Heart left ventricle (tissue), 16 donors: ENCODE measurements around the gene LAG3. TPM values are rescaled to one million over a fixed set of nuclear protein-coding genes. Genes with fewer than 3 reads are reported as not detected.

Source experiments
- ATAC-seq, 4 donors: fragments of 200-7000 bp; cut with Tn5 transposase; one replicate each; pipeline ENCODE4 v1.9.1; 2020 to 2022; ENCODE audit warnings: moderate library complexity in 4 of 4, mild to moderate bottlenecking in 3 of 4, moderate number of reproducible peaks in 1 of 4
- DNase-seq, 5 donors: peaks; one replicate each; pipeline ENCODE4 v3.0.0-alpha.2; 2020
- H3K27ac ChIP-seq, 12 donors: fragments of 200-600 bp; sonication (generic) in 4 of 12; one replicate each; pipeline versions ENCODE4 v1.5.0 to v1.8.0; 2016 to 2022; ENCODE audit warnings: mild to moderate bottlenecking in 2 of 12
- H3K27me3 ChIP-seq, 9 donors: fragments of 200-600 bp; sonication (generic) in 2 of 9; one replicate each; pipeline versions ENCODE4 v1.5.1 to v1.8.0; 2016 to 2022; ENCODE audit warnings: mild to moderate bottlenecking in 3 of 9
- H3K36me3 ChIP-seq, 9 donors: fragments of 200-600 bp; sonication (generic) in 2 of 9; one replicate each; pipeline versions ENCODE4 v1.5.0 to v1.8.0; 2018 to 2022; ENCODE audit warnings: mild to moderate bottlenecking in 2 of 9
- H3K4me1 ChIP-seq, 12 donors: fragments of 200-600 bp; sonication (generic) in 4 of 12; one replicate each; pipeline versions ENCODE4 v1.5.0 to v1.8.0; 2016 to 2022; ENCODE audit warnings: mild to moderate bottlenecking in 3 of 12
- H3K4me3 ChIP-seq, 12 donors: fragments of 200-600 bp; sonication (generic) in 4 of 12; one replicate each; pipeline versions ENCODE4 v1.5.0 to v1.8.0; 2017 to 2022; ENCODE audit warnings: mild to moderate bottlenecking in 9 of 12, moderate library complexity in 4 of 12
- H3K9me3 ChIP-seq, 12 donors: fragments of 200-600 bp; sonication (generic) in 4 of 12; one replicate each; pipeline versions ENCODE4 v1.5.0 to v1.8.0; 2016 to 2022; ENCODE audit warnings: mild to moderate bottlenecking in 1 of 12
- CTCF ChIP-seq, 12 donors: fragments of 200-600 bp; sonication (generic) in 4 of 12; IDR thresholded peaks; one replicate each; pipeline versions ENCODE4 v1.5.0 to v1.8.0; 2018 to 2022; ENCODE audit warnings: antibody characterized with exemption in 12 of 12, mild to moderate bottlenecking in 5 of 12
- POLR2A ChIP-seq, 2 donors: fragments of 450-650 bp; IDR thresholded peaks; one replicate each; pipeline ENCODE4 v1.6.1; 2017; ENCODE audit warnings: antibody characterized with exemption in 2 of 2, mild to moderate bottlenecking in 2 of 2, moderate library complexity in 2 of 2
- WGBS, 4 donors: extraction: QIAGEN DNeasy Blood & Tissue Kit in 2 of 4; methylation state at CpG; one replicate each; pipeline versions ENCODE4 v1.1.5 to v1.1.7; 2013 to 2018; 5-methylcytosine and 5-hydroxymethylcytosine counted together
- intact Hi-C, 10 donors: fragments of 100-400 bp; cut with DNase I; formaldehyde crosslinking; loops; one replicate each; pipeline versions ENCODE4 v1.11.1 to v1.14.2; 2022
- polyA plus RNA-seq, 2 donors: library from polyadenylated mRNA; stranded (reverse); fragments of 200-250 nt; gene quantifications; one replicate each; pipeline ENCODE4 v1.2.3, GENCODE V29; 2013
- total RNA-seq, 9 donors: library from RNA; depleted of rRNA in 2 of 9; stranded (reverse); fragments of >200 nt in 2 of 9; fragmentation: NEBNext Ultra II Directional in 3 of 9; extraction: Animal tissue kit (Norgen Biotek cat#: 25700) in 3 of 9; gene quantifications; one replicate each; pipeline versions ENCODE4 v1.1.0 to v1.2.4, GENCODE V29; 2016 to 2023
- donor health status: ischemic (EF 13 %, LVEDD 7.1; RV severe dilation, severe dysfunction).
- donor health status: healthy with polysubstance abuse.
- donor health status: DM: no; HTN: yes; CAD: no.
- donor health status: DM: no; HTN: no; CAD: no.
- donor health status: ischemic (EF 25% LVEDD 6.9; RV normal size, moderate dysfunction).
- donor health status: ischemic (EF 25% LVEDD 5.7; RV mildly dilated, moderate dysfunction).
- donor health status: healthy.
- donor health status: DM: yes; HTN: yes; CAD: no.
- donor health status: ischemic (EF 35%, LVEDD 5.7; RV mildly dilated, moderate dysfunction).
- donor health status: nonischemic (EF 11% LVEDD 7.7; RV severe dilation, severe dysfunction).
- donor health status: DM: yes; HTN: yes; CAD: no.
- donor health status: PGD.
- donor health status: ischemic (EF 29% LVEDD 5.4; RV normal size, mild dysfunction).
- donor health status: nonischemic (EF 23%, LVEDD 6.1; RV moderate dilation, normal function).

LAG3 gene
- total and polyA plus RNA-seq, 11 donors: 0.03 to 1.5 (median 0.34) TPM; not detected in 4

DNA sequence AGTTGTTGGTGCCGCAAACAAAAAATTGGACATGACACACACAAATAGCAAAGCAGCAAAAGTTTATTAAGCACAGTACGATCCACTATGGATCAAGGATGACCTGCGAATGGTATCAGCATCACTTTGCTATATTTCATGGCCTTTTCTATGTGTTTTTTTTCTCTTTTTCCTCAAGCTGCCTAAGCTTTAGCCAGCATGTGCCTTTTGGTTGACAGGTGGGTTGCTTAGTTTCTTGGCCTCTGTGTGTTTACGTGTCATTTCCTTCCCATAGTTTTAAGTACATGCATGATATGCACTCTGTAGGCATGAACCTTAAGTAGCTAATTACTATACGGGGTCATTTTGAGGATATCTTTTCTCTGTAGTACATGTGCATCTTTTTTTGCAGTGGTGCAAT is 26.8 kb downstream of the LAG3 start:
- TF ChIP-seq POLR2A (IDR thresholded peaks at IDR 0.05): no peak
- no peak for TF ChIP-seq CTCF (IDR thresholded peaks at IDR 0.05)
- WGBS, 4 donors: 85 to 93% (median 89%) methylated on average over 5 of the region's 5 CpGs
- no peaks in the 10 kb centered on the region for H3K9me3 ChIP-seq
- no peaks in the 10 kb centered on the region for H3K4me1 ChIP-seq
- H3K27ac ChIP-seq: no peak overlapping the region
- ATAC-seq: no peak
- peaks cover 0 to under 1% (median 0%) of the 10 kb centered on the region in 9 donors for H3K27me3 ChIP-seq
- no peak overlapping the region for H3K4me3 ChIP-seq
- DNase-seq: no peak
- intact Hi-C loops: no loop called here
- H3K36me3 ChIP-seq: peaks cover 0 to 50% (median 0%) of the 10 kb centered on the region in 9 donors

GRCh38 chr12:6807170-6807569 is 34.9 kb downstream of the LAG3 start:
- peaks cover 0 to 21% (median 0%) of the 10 kb centered on the region in 9 donors for H3K36me3 ChIP-seq
- H3K9me3 ChIP-seq: no peaks in the 10 kb centered on the region
- ATAC-seq (no peak), DNase-seq (no peak)
- 71 to 88% (median 85%) methylated on average over 1 of the region's 1 CpG for WGBS, 4 donors
- intact Hi-C loops: no loop called here
- H3K4me1 ChIP-seq: peaks cover 0 to 5% (median 0%) of the 10 kb centered on the region in 12 donors
- H3K27me3 ChIP-seq: no peaks in the 10 kb centered on the region
- H3K4me3 ChIP-seq: no peak overlapping the region
- no peak overlapping the region for H3K27ac ChIP-seq
- no peak for TF ChIP-seq POLR2A (IDR thresholded peaks at IDR 0.05)
- no peak for TF ChIP-seq CTCF (IDR thresholded peaks at IDR 0.05)

- Histone ChIP-seq H3K27me3 (no peaks in the 10 kb centered on the region), H3K4me1 (peaks cover 0 to 13% (median 0%) of the 10 kb centered on the region in 12 donors), H3K27ac (no peak overlapping the region), H3K36me3 (peaks cover 0 to 11% (median 0%) of the 10 kb centered on the region in 9 donors), H3K9me3 (no peaks in the 10 kb centered on the region), H3K4me3 (no peak overlapping the region)
- WGBS, 4 donors: 77 to 81% (median 79%) methylated on average over 10 of the region's 10 CpGs
- DNase-seq: peak in 1 of 5 donors; percentile 12
- intact Hi-C loops: no loop called here
- TF ChIP-seq CTCF (IDR thresholded peaks at IDR 0.05): no peak
- TF ChIP-seq POLR2A (IDR thresholded peaks at IDR 0.05): no peak
- no peak for ATAC-seq
Measured at GRCh38 chr12:6809056-6809455, 36.7 kb downstream of the LAG3 start.

DNA sequence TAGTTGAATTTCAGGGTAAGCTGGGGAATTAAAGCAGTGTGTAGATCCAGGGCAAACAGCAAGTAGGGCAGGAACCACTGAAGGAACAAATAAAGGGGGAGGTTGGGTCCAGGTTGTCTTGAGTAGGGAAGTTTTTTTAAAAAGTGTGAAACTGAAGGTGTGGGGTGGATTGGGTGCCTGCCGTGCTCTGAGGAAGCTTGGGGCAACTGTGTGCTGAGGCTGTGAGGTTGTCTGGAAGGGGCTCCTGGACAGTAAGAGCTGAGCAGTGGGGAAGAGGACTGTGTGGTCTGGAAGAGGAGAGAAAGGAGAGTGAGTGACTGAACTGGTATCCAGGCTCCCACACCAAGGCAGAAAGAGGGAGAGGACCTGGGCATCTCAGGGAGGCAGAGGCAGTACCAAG is 38.4 kb downstream of the LAG3 start:
- ATAC-seq (no peak), DNase-seq (no peak)
- Histone ChIP-seq H3K4me1 (peaks cover 0 to 13% (median 0%) of the 10 kb centered on the region in 12 donors), H3K4me3 (no peak overlapping the region), H3K27me3 (no peaks in the 10 kb centered on the region), H3K36me3 (peaks cover 0 to 10% (median 0%) of the 10 kb centered on the region in 9 donors), H3K27ac (no peak overlapping the region), H3K9me3 (no peaks in the 10 kb centered on the region)
- 85 to 89% (median 88%) methylated on average over 1 of the region's 1 CpG for WGBS, 4 donors
- TF ChIP-seq POLR2A (IDR thresholded peaks at IDR 0.05) (no peak), CTCF (IDR thresholded peaks at IDR 0.05) (no peak)
- intact Hi-C loops: no loop called here
